HG03039 (cell line): ENCODE results near the gene CELF1.
"Not testable (repeated sequence)": the region's sequence is repeated elsewhere in the genome, so short reads cannot be mapped to it uniquely, and the experiment has no call there.

Experiments
- ATAC-seq: cut with Tn5 transposase; IDR thresholded peaks from one replicate; pipeline ENCODE4 v1.9.1; 2021; ENCODE audit warnings: mild to moderate bottlenecking, moderate library complexity; ENCODE audit not compliant: unreplicated experiment

Gene CELF1

GRCh38 chr11:47488674-47489394, 64.1 kb downstream of the CELF1 start:
- no peak for ATAC-seq

GRCh38 chr11:47488111-47488510, 64.8 kb downstream of the CELF1 start:
- ATAC-seq = no peak

GRCh38 chr11:47487421-47487820, 65.5 kb downstream of the CELF1 start:
- ATAC-seq = no peak

GRCh38 chr11:47485107-47485506, 67.8 kb downstream of the CELF1 start:
- no peak for ATAC-seq

- ATAC-seq = no peak
Measured at GRCh38 chr11:47483457-47483856, 69.5 kb downstream of the CELF1 start.

- no peak for ATAC-seq
Measured at GRCh38 chr11:47480762-47481161, 72.2 kb downstream of the CELF1 start.

- ATAC-seq = no peak
Measured at GRCh38 chr11:47478651-47479329, 74.1 kb downstream of the CELF1 start.

- ATAC-seq = no peak
Measured at GRCh38 chr11:47477753-47478152, 75.2 kb downstream of the CELF1 start.

- no peak for ATAC-seq
Measured at GRCh38 chr11:47477323-47477722, 75.6 kb downstream of the CELF1 start.

GRCh38 chr11:47470671-47471070, 82.3 kb downstream of the CELF1 start:
- ATAC-seq = no peak

GRCh38 chr11:47469361-47470179, 83.4 kb downstream of the CELF1 start:
- ATAC-seq = no peak

GRCh38 chr11:47468598-47469214, 84.2 kb downstream of the CELF1 start:
- no peak for ATAC-seq

- ATAC-seq = no peak
Measured at GRCh38 chr11:47467357-47467756, 85.6 kb downstream of the CELF1 start.

GRCh38 chr11:47466701-47467250, 86.2 kb downstream of the CELF1 start:
- no peak for ATAC-seq

GRCh38 chr11:47466201-47466600, 86.7 kb downstream of the CELF1 start:
- ATAC-seq = no peak

- no peak for ATAC-seq
Measured at GRCh38 chr11:47464483-47464882, 88.4 kb downstream of the CELF1 start.

GRCh38 chr11:47461876-47462275, 91.1 kb downstream of the CELF1 start:
- ATAC-seq = no peak

- no peak for ATAC-seq
Measured at GRCh38 chr11:47460571-47461235, 92.2 kb downstream of the CELF1 start.

GRCh38 chr11:47454258-47454671, 98.7 kb downstream of the CELF1 start:
- ATAC-seq = not testable (repeated sequence)

GRCh38 chr11:47453365-47453764, 99.6 kb downstream of the CELF1 start:
- no peak for ATAC-seq
